ENCODE data around the gene TMEM223. TPM values are rescaled to one million over a fixed set of nuclear protein-coding genes. Genes with fewer than 3 reads are reported as not detected.

Gene TMEM223
- total and polyA plus RNA-seq, 9 of the 15 experiments (the other 6 are each of a cell fraction or from before 2014, with no cell fraction given) = 5.9 to 34.5 (median 19.6) TPM

DNA sequence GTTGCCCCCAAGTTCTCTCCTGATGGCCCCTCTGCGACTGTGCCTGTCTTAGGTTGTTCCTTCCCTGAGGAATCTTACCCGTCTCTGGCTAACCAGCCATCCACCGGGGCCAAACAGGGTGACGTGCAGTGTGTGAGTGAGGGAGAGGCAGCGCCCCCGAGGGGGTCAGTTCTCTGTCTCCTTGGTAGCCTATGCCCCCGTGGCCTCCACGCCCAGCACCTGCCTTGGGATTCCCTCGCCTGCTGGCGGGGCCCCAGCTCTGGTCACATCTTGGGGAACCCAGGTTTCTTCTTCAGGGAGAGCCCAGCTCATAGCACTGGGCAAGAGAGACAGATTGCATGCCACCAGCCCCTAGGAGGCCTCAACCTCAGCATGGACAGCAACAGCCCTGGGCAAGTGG, 7.7 kb upstream of the TMEM223 start:
- no peak overlapping the region for H3K4me3 ChIP-seq
- ChIA-PET POLR2A (interaction anchor here (0.6 to 5.5 kb wide), 4 partner anchors 9 to 184 kb away, joined by 3 to 116 read pairs (median 10); partner anchors contain the start of genes TMEM179B and TMEM223), CTCF (ENCODE audit: low intra/inter-chr PET ratio) (no interaction called here)
- no peak overlapping the region for H3K4me2 ChIP-seq (ENCODE audit: insufficient read depth, low read length)
- no peak overlapping the region for H3K27ac ChIP-seq (ENCODE audit: extremely low read depth, low read depth, low read length)
- in situ Hi-C loops (cut with MboI) (no loop called here), intact Hi-C loops (cut with micrococcal nuclease) (no loop called here)
- WGBS (ENCODE audit: insufficient coverage, low coverage, missing lambda C conversion rate) = 95% methylated on average over 10 of the region's 10 CpGs
- peaks cover 16% of the 10 kb centered on the region for H3K79me2 ChIP-seq (ENCODE audit: control insufficient read depth, insufficient read depth, low read length)
- TF ChIP-seq ZNF140 (CRISPR knock-in tag; IDR thresholded peaks at IDR 0.05) (no peak), DDX20 (tag; IDR thresholded peaks at IDR 0.05; ENCODE audit: low read depth) (no peak), RBFOX2 (IDR thresholded peaks at IDR 0.05; ENCODE audit: low read depth, low read length) (peak; percentile 44; the same call in 1 of the 2 replicates), PRMT5 (CRISPR knock-in tag; IDR thresholded peaks at IDR 0.05) (no peak), ASH1L (IDR thresholded peaks at IDR 0.05; ENCODE audit: borderline replicate concordance, low read depth, partially characterized antibody) (no peak), NFXL1 (CRISPR knock-in tag; IDR thresholded peaks at IDR 0.05) (no peak), ZNF384 (IDR thresholded peaks at IDR 0.05; ENCODE audit: low read depth, low read length) (no peak), NR4A1 (CRISPR knock-in tag; IDR thresholded peaks at IDR 0.05) (no peak), NR4A1 (tag; IDR thresholded peaks at IDR 0.05) (no peak)
- no peak for DNase-seq (ENCODE audit: extremely low read depth in 1 of 4, low spot score in 3 of 4)
- no peak for FAIRE-seq
- peaks cover 0 to 8% of the 10 kb centered on the region in 2 experiments; a peak in 2 of 5 replicates for H3K4me1 ChIP-seq (replicated peaks in 1 of 2; ENCODE audit: control insufficient read depth in 2 of 2, insufficient read depth in 2 of 2, low read length in 2 of 2)
- no peak overlapping the region for H2AFZ ChIP-seq (ENCODE audit: low read depth, low read length)
- H3K9me3 ChIP-seq (replicated peaks; ENCODE audit: control insufficient read depth, insufficient read depth, low read depth, low read length) = no peaks in the 10 kb centered on the region
- peak overlapping the region in 1 of 2 experiments; percentile 10; a peak in 1 of 4 replicates for H3K9ac ChIP-seq (ENCODE audit: insufficient read depth in 1 of 2, low read depth in 2 of 2, low read length in 2 of 2)
- ATAC-seq = no peak
- no TSS peak for BruUV-seq (replicated peaks)
- peaks cover 8% of the 10 kb centered on the region; the same call in 1 of the 2 replicates for H4K20me1 ChIP-seq (replicated peaks; ENCODE audit: control insufficient read depth, insufficient read depth, low read length)
- peaks cover 91% of the 10 kb centered on the region for H3K36me3 ChIP-seq (ENCODE audit: control insufficient read depth, insufficient read depth, low read length)
- no peaks in the 10 kb centered on the region for H3K27me3 ChIP-seq (ENCODE audit: control insufficient read depth in 2 of 2, insufficient read depth in 2 of 2, low read length in 2 of 2)
- no peaks in the 10 kb centered on the region for H3K9me1 ChIP-seq (ENCODE audit: control insufficient read depth, insufficient read depth, low read length)

Measured in K562 (cell line).